Ishikawa (cell line): ENCODE data around the gene RIMS4.
A peak's percentile ranks its signal among the peaks of the same experiment; 100 is the strongest.

Experiments
- CEBPB ChIP-seq: IDR thresholded peaks from 2 replicates; pipeline ENCODE4 v1.6.1; 2012
- CREB1 ChIP-seq: IDR thresholded peaks from 2 replicates; pipeline ENCODE4 v1.6.1; 2012; ENCODE audit warnings: low read depth
- EGR1 ChIP-seq: IDR thresholded peaks from 2 replicates; pipeline ENCODE4 v1.6.1; 2012
- EP300 ChIP-seq: IDR thresholded peaks from 2 replicates; pipeline ENCODE4 v1.6.1; 2012; ENCODE audit warnings: borderline replicate concordance
- FOXM1 ChIP-seq: IDR thresholded peaks from 2 replicates; pipeline ENCODE4 v1.6.1; 2012; ENCODE audit warnings: low read depth, borderline replicate concordance
- NFIC ChIP-seq: IDR thresholded peaks from 2 replicates; pipeline ENCODE4 v1.6.1; 2012
- RAD21 ChIP-seq: IDR thresholded peaks from 2 replicates; pipeline ENCODE4 v1.6.1; 2012; ENCODE audit warnings: low read depth
- TAF1 ChIP-seq: IDR thresholded peaks from 2 replicates; pipeline ENCODE4 v1.6.1; 2012; ENCODE audit warnings: low read depth, mild to moderate bottlenecking
- TCF12 ChIP-seq: IDR thresholded peaks from 2 replicates; pipeline ENCODE4 v1.6.1; 2012; ENCODE audit warnings: low read depth
- TEAD4 ChIP-seq: IDR thresholded peaks from 2 replicates; pipeline ENCODE4 v1.6.1; 2012
- YY1 ChIP-seq: IDR thresholded peaks from 2 replicates; pipeline ENCODE4 v1.6.1; 2012; ENCODE audit warnings: low read depth
- ZBTB7A ChIP-seq: IDR thresholded peaks from 2 replicates; pipeline ENCODE4 v1.6.1; 2012; ENCODE audit warnings: low read depth
- TF ChIP-seq, protein P1 (sequence below): IDR thresholded peaks from 2 replicates; pipeline ENCODE4 v1.6.1; 2012
- TF ChIP-seq, protein P2 (sequence below): IDR thresholded peaks from 2 replicates; pipeline ENCODE4 v1.6.1; 2012
- TF ChIP-seq, protein P3 (sequence below): IDR thresholded peaks from 2 replicates; pipeline ENCODE4 v1.6.1; 2012; ENCODE audit warnings: low read depth, mild to moderate bottlenecking

RIMS4 gene

DNA sequence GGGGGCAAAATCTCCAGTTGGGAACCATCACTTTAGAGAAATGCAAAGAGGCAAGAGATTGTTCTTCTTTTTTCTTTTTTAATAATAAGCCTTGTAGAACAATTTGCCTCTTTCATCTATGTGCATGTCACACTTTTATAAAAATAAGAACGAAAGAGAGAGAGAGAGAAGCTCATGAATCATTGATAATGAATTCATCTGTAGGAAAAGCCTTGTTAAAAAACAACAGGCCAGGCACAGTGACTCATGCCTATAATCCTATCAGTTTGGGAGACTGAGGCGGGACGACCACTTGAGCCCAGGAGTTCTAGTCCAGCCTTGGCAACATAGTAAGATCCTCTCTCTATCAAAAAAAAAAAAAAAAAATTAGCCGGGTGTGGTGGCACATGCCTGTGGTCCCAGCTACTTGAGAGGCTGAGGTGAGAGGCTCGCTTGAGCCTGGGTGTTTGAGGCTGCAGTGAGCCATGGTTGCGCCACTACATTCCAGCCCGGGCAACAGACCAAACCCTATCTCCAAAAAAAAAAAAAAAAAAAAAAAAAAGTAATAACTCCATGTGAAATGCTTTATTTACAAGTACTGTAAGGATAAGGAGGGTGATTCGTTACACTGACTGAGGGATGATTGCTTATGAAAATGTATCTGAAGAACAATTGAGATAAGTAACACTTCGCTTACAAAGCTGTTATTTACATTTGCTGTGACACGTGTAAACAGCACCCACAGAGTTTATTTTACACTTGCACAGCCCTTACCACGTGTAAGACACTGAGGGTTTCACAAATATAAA, 89.2 kb downstream of the RIMS4 start:
- TF ChIP-seq TEAD4, result peak; percentile 63
- TF ChIP-seq CEBPB, result peak; percentile 79
- TF ChIP-seq TAF1, result no peak
- no peak for TF ChIP-seq EGR1
- TF ChIP-seq NFIC, result peak; percentile 3; the same call in 1 of the 2 replicates
- 0 out of 2 replicates have a peak, but pooled peaks have one; percentile 7 for TF ChIP-seq TCF12
- TF ChIP-seq FOXM1, result no peak

DNA sequence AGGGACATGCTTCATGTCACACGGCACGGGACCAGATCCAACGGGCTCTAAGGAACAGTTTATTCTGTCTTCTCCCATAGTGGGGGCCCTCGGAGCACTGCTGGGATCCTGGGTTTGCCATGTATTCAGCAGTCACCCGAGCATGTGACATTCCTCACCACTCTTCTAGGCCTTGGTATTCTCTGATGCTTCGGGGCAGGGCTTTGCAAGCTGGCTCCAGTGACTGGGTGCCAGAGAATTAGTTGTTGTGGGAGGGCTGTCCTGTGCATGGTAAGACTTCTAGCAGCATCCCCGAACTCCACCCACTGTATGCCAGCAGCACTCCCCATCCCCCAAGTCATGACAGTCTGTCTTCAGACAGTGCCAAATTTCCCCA, 89.7 kb downstream of the RIMS4 start:
- TF ChIP-seq TCF12, result 0 out of 2 replicates have a peak, but pooled peaks have one; percentile 9
- TF ChIP-seq, protein P1, sequence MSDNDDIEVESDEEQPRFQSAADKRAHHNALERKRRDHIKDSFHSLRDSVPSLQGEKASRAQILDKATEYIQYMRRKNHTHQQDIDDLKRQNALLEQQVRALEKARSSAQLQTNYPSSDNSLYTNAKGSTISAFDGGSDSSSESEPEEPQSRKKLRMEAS, result no peak
- peak; percentile 46 for TF ChIP-seq NFIC

DNA sequence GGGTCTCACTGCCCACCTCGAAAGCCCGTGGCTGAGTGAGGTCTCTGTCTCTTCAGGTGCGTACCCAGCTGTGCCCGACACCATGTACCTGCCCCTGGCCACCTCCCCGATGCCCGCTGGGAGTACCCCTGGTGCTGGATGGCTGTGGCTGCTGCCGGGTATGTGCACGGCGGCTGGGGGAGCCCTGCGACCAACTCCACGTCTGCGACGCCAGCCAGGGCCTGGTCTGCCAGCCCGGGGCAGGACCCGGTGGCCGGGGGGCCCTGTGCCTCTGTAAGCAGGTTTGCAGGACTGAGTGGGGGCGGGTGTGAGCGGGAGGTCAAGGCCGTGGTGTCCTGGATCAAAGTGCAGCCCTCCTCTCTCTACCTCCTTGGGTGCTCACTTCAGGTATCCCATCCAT, 90.5 kb downstream of the RIMS4 start:
- TF ChIP-seq YY1 (no peak), CEBPB (no peak), TEAD4 (no peak), CREB1 (no peak), NFIC (no peak)
- TF ChIP-seq, protein P1, result 0 out of 2 replicates have a peak, but pooled peaks have one; percentile 0

DNA sequence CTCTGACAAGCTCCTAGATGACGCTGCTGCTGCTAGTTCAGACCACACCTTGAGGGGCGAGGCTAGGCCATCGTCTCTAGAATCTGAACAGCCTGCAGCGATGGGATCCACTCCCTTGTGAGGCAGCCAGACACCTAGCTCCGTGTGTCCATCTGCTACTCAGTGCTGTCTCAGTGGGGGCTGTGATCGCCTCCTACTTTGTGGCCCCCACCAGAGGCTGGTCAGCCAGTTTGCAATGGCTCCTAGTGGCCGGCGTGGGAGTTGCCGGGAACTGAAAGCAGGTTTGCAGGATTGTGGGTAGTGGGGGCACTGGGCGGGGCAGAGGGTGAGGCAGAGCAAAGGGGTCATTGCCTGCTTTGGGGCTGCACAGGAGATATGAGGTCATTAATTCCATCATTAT, 92.4 kb downstream of the RIMS4 start:
- TF ChIP-seq EGR1 (no peak), ZBTB7A (no peak), RAD21 (no peak), EP300 (no peak), CREB1 (no peak), FOXM1 (no peak), CEBPB (no peak), YY1 (no peak), TCF12 (no peak), TEAD4 (no peak), NFIC (no peak), TAF1 (no peak)
- TF ChIP-seq, protein P2, sequence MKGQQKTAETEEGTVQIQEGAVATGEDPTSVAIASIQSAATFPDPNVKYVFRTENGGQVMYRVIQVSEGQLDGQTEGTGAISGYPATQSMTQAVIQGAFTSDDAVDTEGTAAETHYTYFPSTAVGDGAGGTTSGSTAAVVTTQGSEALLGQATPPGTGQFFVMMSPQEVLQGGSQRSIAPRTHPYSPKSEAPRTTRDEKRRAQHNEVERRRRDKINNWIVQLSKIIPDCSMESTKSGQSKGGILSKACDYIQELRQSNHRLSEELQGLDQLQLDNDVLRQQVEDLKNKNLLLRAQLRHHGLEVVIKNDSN, result no peak
- TF ChIP-seq, protein P1, result no peak
- TF ChIP-seq, protein P3, sequence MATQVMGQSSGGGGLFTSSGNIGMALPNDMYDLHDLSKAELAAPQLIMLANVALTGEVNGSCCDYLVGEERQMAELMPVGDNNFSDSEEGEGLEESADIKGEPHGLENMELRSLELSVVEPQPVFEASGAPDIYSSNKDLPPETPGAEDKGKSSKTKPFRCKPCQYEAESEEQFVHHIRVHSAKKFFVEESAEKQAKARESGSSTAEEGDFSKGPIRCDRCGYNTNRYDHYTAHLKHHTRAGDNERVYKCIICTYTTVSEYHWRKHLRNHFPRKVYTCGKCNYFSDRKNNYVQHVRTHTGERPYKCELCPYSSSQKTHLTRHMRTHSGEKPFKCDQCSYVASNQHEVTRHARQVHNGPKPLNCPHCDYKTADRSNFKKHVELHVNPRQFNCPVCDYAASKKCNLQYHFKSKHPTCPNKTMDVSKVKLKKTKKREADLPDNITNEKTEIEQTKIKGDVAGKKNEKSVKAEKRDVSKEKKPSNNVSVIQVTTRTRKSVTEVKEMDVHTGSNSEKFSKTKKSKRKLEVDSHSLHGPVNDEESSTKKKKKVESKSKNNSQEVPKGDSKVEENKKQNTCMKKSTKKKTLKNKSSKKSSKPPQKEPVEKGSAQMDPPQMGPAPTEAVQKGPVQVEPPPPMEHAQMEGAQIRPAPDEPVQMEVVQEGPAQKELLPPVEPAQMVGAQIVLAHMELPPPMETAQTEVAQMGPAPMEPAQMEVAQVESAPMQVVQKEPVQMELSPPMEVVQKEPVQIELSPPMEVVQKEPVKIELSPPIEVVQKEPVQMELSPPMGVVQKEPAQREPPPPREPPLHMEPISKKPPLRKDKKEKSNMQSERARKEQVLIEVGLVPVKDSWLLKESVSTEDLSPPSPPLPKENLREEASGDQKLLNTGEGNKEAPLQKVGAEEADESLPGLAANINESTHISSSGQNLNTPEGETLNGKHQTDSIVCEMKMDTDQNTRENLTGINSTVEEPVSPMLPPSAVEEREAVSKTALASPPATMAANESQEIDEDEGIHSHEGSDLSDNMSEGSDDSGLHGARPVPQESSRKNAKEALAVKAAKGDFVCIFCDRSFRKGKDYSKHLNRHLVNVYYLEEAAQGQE, result no peak

DNA sequence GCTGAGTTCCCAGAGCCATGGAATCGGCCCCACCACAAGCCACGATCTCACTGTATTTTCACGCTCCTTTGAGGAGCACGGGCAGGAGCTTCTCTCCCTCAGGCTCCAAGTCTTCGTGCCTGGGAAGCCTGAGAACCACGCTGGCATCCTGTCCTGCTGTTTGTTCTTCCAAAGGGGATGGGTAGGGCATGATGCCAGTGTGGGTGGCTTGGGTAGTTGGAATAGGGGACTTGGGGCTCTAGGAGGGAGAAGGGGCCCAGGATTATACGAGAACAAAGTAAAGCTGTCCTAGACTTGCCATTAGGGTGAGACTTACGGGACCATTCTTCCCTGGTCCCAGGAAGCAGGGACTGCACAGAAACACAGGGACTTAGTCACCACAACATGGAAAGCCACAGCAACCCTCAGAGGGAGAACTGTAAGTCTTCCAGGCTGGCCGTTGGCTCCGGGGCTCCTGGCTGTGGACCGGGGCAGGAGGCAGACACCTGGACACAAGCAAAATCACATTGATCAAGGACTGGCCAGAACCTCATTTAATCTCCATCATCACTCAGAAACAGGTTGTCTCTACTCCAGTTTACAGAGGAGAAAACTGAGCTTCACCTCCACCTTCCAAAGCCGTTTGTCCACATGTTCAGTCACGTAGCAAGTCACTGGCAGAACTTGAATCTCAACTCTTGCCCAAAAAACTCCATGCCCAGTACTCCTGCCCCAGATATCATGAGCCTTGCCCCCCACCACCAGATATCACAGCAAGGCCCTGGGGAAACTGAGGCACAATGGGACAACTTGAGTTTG, 93.8 kb downstream of the RIMS4 start:
- no peak for TF ChIP-seq FOXM1
- TF ChIP-seq RAD21, result no peak
- TF ChIP-seq TAF1, result no peak
- no peak for TF ChIP-seq TCF12
- no peak for TF ChIP-seq ZBTB7A
- TF ChIP-seq NFIC, result no peak
- no peak for TF ChIP-seq CEBPB
- TF ChIP-seq YY1, result no peak
- TF ChIP-seq, protein P3, result no peak
- TF ChIP-seq CREB1, result no peak
- TF ChIP-seq, protein P1, result no peak
- no peak for TF ChIP-seq EP300
- no peak for TF ChIP-seq EGR1
